GM18498 (cell line): ENCODE results near the gene ZNF556.
"Not testable (repeated sequence)": the region's sequence is repeated elsewhere in the genome, so short reads cannot be mapped to it uniquely, and the experiment has no call there.

ENCODE experiments used
- ATAC-seq: cut with Tn5 transposase; IDR thresholded peaks from one replicate; pipeline ENCODE4 v1.9.1; 2021; ENCODE audit warnings: mild to moderate bottlenecking, moderate library complexity; ENCODE audit not compliant: unreplicated experiment

The ZNF556 gene

GRCh38 chr19:2853015-2853606, 14.0 kb upstream of the ZNF556 start:
- ATAC-seq, result no peak

GRCh38 chr19:2854849-2855248, 12.3 kb upstream of the ZNF556 start:
- no peak for ATAC-seq

DNA sequence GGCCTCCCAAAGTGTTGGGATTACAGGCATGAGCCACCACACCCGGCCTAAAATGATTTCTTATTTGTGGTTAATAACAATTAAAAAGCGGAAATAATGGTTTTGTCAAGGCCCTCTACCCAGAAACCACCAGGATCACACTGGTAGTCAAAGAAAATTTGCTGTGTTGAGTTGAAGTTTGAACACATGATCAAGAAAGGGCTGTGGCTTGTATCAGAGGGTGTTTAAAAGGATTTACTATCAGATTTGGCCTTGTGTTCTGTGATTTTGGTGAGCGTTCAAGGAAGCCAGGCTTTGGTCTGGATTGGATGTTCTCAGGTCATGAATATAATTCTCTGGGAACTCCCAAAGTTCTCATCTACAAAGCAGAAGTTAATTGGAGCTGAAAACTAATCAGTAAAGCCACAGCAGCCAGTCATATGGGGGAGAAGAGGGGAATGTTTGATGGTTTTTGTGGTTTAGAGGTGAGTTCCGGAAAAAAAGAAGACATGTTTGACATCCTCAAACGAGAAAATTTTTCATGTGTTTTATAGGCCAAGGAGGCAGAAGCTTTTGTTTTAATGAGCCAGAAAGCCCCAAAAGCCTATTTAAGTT, 10.6 kb upstream of the ZNF556 start:
- ATAC-seq, result no peak

- ATAC-seq, result no peak
Observed at GRCh38 chr19:2858864-2859263, 8.3 kb upstream of the ZNF556 start.

- no peak for ATAC-seq
Observed at GRCh38 chr19:2863816-2864215, 3.3 kb upstream of the ZNF556 start.

DNA sequence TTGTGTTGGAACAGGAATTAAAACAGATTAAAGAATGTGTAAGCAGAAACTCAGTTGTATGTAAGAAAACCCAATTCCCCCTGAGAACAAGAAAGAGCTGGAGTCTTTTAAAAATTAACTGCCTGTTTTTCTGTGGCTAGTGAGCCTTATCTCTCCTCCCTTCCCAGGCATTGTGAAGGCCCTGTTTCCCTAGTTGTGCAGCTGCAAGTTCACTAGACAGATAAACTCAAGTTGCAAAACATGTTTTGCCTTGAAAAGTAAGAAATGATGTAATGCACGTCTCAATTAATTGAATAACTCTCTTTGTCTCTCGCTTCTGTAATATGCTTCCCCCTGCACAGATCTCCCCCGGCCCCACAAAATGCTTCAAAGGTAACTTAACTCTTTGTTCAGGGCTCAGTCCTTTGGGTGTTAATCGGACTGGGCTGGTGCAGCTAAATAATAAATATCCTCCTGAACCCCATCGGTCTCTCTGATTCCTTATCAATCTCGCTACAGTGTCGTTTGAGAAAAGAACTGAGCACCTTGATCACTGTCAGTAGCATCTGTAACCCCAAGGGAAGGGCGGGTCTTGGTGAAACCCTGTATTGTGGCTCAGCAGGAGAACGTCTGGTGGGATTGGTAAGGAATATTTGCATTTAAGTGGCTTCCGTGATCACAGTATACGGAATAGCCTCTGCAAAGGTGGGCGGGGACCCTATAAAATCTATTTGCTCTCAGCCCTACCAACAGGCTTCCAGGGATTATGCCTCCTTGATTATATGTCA, 1.6 kb upstream of the ZNF556 start:
- ATAC-seq, result no peak

DNA sequence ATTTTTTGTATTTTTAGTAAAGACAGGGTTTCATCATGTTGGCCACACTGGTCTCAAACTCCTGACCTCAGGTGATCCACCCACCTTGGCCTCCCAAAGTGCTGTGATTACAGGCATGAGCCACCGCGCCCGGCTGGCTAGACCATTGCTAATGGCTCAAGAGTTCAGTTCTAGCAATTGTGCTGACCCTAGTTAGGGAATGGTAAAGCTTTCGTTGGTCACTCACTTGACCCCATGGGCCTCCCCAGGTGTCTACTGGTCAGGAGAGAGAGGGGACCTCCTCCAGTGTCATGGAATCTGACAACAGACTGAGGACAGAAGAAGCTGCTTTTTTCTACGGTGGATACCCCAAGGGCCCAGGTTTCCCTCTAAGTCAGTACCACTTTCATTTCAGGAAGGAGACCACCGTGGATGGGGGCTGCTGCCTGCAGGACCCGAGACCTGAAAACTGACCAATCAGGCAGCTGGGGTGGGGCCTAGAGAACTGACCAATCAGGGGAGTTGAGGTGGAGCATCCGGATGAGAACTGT, 575 bp upstream of the ZNF556 start:
- ATAC-seq, result no peak

DNA sequence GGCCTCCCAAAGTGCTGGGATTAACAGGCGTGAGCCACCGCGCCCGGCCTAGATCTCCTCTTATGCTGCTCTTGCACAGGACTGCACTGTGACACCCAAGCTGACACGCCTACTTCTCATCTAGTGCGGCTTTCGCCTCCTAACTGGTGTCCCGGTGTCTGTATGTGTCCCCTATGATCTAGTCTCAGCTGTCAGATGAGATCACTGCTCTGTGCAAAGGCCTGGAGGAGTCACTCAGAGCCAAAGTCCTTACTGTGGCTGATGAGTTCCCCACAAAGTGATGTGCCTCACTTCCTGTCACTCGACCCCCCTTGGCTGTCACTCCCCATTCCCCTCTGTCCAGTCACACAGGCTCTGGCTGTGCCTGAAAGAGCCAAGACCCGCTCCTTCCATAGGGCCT, 2.5 kb downstream of the ZNF556 start:
- no peak for ATAC-seq

GRCh38 chr19:2872175-2872574, 5.0 kb downstream of the ZNF556 start:
- ATAC-seq, result not testable (repeated sequence)

DNA sequence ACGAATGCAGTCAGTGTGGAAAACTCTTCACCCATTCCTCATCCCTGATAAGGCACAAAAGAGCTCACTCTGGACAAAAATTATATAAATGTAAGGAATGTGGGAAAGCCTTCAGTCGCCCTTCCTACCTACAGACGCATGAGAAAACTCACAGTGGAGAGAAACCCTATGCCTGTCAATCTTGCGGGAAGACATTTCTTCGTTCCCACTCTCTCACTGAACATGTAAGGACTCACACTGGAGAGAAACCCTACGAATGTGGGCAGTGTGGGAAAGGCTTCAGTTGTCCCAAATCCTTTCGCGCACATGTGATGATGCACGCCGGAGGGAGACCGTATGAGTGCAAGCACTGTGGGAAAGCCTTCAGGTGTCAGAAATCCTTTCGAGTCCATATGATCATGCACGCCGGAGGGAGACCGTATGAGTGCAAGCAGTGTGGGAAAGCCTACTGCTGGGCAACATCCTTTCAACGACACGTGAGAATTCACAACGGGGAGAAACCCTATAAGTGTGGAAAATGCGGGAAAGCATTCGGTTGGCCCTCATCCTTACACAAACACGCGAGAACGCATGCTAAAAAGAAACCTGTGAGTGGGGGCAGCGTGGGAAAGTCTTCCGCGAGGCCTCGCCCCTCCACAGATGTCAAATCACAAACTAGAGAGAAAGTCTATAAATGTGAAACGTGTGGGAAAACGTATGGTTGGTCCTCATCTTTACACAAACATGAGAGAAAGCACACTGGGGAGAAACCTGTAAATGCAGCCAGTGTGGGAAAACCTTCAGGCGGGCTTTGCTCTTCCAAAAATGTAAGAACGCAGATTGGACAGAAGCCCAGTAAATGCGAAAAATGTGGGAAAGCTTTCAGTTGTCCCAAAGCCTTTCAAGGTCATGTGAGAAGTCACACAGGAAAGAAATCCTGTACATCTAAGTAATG, 10.5 kb downstream of the ZNF556 start:
- no peak for ATAC-seq

DNA sequence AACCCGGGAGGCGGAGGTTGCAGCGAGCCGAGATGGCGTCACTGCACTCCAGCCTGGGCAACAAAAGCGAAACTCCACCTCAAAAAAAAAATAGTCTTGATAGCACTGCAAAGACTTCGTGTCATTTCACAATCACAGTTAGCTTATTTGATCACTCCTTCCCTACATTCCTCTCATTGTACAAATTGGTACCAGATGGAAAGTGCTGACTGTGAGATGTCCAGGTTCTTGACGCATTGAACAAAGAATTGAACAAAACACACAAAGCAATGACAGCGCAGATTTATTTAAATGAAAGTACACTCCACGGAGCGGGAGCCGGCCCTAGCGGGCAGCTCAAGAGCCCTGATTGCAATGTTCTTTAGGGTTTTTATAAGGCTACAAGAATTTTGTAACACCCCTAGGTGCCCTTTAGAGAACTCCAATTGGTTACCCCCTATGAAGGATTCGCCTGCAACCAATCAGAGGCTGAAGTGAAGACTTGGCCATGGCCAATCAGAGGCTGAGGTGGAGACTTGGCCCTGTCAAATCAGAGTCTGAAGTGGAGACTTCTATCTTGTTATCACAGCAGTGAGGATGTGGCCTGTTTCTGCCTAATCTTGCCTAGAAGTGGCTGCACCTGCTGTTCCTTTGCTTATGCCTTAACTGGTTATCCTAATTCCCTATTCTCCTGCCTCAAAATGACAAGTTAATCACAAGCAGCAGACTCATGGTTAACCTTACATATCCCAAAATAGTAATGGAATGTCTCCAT, 16.7 kb downstream of the ZNF556 start:
- no peak for ATAC-seq

DNA sequence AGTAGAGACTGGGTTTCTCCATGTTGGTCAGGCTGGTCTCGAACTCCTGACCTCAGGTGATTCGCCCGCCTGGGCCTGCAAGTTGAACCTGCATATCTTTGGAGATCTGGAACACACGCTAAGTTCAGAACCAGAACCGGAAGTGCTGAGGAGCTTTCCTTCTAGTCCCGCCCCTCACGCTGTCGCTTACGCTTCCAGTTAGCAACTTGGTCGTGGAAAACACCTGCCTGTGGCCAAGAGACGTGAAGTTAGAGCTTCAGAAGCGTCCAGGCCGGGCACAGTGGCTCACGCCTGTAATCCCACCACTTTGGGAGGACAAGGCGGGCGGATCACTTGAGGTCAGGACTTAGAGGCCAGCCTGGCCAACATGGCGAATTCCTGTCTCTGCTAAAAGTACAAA, 18.6 kb downstream of the ZNF556 start:
- no peak for ATAC-seq

DNA sequence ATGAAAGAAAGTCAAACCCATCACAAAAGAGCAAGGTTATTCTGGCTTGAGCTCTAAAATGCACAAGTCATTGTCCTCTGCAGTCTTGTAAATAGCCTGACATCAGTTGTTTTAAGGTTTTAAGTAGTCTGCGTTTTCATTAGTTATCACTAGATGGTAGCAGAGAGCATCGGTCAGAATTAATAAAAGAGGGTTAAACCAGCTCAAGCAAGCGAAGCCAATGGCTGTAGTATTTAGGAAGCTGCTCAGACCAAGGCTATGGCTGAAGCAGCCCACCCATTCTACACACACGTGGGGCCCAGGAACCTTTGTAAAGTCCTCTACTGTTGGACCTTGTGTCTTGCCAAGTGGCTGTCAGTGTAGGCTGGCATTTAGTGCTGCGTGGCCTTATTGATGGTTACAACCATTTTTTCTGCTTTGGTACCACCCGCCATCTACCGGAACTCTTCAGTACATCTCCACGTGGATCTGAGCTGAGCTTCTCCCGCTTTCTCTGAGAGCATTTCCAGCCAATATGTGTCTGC, 20.3 kb downstream of the ZNF556 start:
- no peak for ATAC-seq

- ATAC-seq, result no peak
Observed at GRCh38 chr19:2888731-2889224, 21.6 kb downstream of the ZNF556 start.

DNA sequence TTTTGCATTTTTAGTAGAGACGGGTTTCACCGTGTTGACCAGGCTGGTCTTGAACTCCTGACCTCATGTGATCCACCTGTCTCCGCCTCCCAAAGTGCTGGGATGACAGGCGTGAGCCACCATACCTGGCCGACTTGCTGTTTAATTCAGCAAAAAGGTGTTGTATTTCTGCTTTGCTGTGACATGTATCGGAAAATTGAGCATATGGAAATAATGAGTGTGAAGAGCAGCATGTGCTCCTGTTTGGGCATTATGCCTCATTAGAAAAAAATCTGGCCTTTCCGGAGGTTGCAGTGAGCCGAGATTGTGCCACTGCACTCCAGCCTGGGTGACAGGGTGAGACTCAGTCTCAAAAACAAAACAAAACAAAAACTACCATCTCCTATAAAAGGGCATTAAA, 23.4 kb downstream of the ZNF556 start:
- ATAC-seq, result not testable (repeated sequence)

DNA sequence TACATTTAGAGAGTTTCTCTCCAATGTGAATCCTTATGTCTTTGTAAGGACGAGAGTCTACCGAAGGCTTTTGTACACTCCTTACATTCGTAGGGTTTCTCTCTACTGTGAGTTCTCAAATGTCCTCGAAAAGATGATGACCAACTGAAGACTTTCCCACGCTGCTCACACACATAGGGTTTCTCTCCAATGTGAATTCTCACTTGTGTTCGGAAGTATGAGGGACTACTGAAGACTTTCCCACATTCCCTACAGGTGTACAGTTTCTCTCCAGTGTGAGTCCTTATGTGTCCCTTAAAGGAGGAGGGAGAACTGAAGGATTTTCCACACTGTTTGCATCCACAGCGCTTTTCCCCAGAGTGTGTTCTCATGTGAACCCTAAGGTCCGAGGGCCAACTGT, 29.6 kb downstream of the ZNF556 start:
- no peak for ATAC-seq

- ATAC-seq, result peak; percentile 95
Observed at GRCh38 chr19:2900296-2901252, 33.4 kb downstream of the ZNF556 start, which contains the start of gene ZNF57. ZNF57 (plus strand) TSS chr19:2900928; CDS start chr19:2901046, 118 bp downstream.

GRCh38 chr19:2902590-2903218, 35.6 kb downstream of the ZNF556 start:
- ATAC-seq, result no peak
